Parathyroid adenoma (tissue), 2 donors: Measurements from ENCODE around the gene MYOM3.

ENCODE experiments used
- H2AFZ ChIP-seq: fragments of 300-600 bp; sonication (generic); one replicate; pipeline ENCODE4 v1.7.0; 2017; ENCODE audit warnings: antibody characterized with exemption, mild to moderate bottlenecking
- H3K27ac ChIP-seq: fragments of 300-600 bp; sonication (generic); one replicate; pipeline ENCODE4 v1.7.0; 2017
- H3K27me3 ChIP-seq: fragments of 300-600 bp; sonication (generic); one replicate; pipeline ENCODE4 v1.7.0; 2017; ENCODE audit warnings: low read length; ENCODE audit not compliant: control insufficient read depth, insufficient read depth
- H3K36me3 ChIP-seq: fragments of 300-600 bp; sonication (generic); one replicate; pipeline ENCODE4 v1.7.0; 2017; ENCODE audit warnings: low read length; ENCODE audit not compliant: control insufficient read depth, insufficient read depth
- H3K4me1 ChIP-seq: fragments of 300-600 bp; sonication (generic); one replicate; pipeline ENCODE4 v1.7.0; 2017; ENCODE audit warnings: control low read depth
- H3K4me2 ChIP-seq: fragments of 300-600 bp; sonication (generic); one replicate; pipeline ENCODE4 v1.7.0; 2017; ENCODE audit warnings: low read length
- H3K4me3 ChIP-seq: fragments of 300-600 bp; sonication (generic); one replicate; pipeline ENCODE4 v1.7.0; 2017; ENCODE audit warnings: low read depth, low read length
- H3K79me2 ChIP-seq: fragments of 300-600 bp; sonication (generic); one replicate; pipeline ENCODE4 v1.7.0; 2017; ENCODE audit warnings: control low read depth
- H3K9ac ChIP-seq: fragments of 300-600 bp; sonication (generic); one replicate; pipeline ENCODE4 v1.7.0; 2017; ENCODE audit warnings: mild to moderate bottlenecking
- H3K9me3 ChIP-seq: fragments of 300-600 bp; sonication (generic); one replicate; pipeline ENCODE4 v1.7.0; 2017; ENCODE audit warnings: low read length; ENCODE audit not compliant: control insufficient read depth
- TF ChIP-seq, protein P1 (sequence below): fragments of 300-600 bp; sonication (generic); IDR thresholded peaks from one replicate; pipeline ENCODE4 v1.7.0; 2017; ENCODE audit warnings: antibody characterized with exemption, mild to moderate bottlenecking
- donor health status: primary hyperparathyroidism.

Gene MYOM3

DNA sequence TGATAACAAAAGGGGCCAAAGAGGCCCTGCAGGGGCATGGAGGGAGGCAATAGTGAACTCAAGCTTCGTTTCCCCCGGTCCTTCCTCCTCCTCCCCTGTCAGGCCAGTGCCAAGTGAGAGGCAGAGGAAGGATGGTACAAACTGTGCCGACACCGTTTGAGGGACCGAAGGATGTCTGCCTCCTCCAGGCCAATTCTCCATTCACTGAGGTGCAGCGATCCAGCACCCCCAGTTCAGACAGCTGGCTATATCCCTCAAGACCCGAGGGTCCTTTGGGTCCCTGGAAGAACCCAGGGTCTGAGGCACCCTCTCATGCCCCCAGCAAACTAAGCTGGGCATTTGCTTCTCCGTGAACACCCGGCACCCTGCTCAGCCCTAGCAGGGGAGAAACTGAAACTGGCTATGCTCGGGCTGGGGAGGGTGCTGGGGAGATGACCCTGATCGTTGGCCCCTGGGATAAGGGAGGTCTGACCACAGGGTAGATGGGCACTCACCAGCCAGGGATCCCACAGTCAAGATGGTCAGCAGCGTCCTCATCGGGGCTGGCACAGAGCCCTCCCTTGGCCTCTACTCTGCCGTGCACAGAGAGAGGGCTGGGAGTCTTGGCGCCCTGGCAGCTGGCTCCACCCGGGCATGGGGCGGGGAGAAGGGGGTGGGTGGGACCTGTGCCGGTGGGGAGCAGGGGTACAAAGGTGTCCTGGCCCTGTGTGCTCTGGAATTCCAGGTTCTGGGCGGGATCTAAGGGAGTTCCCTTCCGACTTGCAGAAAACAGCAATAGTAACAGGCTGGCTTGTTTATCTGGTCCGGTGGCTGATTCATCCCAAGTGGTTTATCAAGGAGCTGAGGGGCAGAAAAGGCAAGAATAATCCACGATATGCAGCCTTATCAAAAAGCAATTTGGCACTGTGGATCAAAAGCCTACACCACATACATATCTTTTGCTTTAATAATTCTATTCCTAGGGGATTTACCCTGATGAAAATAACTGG lies 30.9 kb upstream of the MYOM3 start, which contains the start of gene IL22RA1:
TSS of gene IL22RA1 (minus strand) at position 595 of the 989 bp plus-strand sequence. CDS start at position 537, 58 bp downstream.
- TF ChIP-seq, protein P1, sequence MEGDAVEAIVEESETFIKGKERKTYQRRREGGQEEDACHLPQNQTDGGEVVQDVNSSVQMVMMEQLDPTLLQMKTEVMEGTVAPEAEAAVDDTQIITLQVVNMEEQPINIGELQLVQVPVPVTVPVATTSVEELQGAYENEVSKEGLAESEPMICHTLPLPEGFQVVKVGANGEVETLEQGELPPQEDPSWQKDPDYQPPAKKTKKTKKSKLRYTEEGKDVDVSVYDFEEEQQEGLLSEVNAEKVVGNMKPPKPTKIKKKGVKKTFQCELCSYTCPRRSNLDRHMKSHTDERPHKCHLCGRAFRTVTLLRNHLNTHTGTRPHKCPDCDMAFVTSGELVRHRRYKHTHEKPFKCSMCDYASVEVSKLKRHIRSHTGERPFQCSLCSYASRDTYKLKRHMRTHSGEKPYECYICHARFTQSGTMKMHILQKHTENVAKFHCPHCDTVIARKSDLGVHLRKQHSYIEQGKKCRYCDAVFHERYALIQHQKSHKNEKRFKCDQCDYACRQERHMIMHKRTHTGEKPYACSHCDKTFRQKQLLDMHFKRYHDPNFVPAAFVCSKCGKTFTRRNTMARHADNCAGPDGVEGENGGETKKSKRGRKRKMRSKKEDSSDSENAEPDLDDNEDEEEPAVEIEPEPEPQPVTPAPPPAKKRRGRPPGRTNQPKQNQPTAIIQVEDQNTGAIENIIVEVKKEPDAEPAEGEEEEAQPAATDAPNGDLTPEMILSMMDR: no peak

DNA sequence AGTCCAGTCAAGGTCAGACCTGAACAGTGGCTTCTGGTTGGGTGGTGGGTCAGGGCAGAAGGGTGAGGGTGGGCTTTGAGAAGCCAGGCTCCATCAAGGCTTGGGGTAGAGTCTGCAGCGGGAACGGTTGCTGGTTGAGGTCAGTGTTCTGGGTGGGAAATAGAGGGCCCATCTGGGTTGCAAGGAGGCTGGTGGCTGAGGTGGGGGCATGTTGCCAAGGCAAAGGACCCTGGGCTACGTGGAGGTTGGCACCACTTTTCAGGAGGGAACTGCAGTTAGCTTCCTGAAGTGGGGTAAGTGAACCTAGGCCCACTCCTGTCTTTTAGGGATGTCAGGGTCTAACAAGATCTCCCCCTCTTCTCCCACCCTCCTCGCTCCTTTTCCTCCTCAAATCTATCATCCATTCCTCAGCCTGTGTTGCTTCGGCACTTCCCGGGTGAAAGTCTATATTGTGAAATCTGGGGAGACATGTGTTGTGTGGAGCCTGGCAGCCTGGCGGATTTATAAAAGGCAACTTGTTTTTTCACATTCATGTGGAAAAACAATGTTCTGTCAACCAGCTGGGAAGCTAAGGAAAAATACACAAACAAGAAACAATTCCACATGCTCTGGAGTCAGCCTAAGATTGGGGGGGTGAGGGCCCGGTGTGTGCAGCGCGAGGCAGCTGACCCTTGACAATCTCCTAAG lies 29.5 kb upstream of the MYOM3 start:
- no peak overlapping the region for H3K27ac ChIP-seq
- H3K27me3 ChIP-seq: no peaks in the 10 kb centered on the region
- H2AFZ ChIP-seq: no peak overlapping the region
- H3K9me3 ChIP-seq: no peaks in the 10 kb centered on the region
- H3K79me2 ChIP-seq: no peaks in the 10 kb centered on the region
- H3K9ac ChIP-seq: no peak overlapping the region
- no peaks in the 10 kb centered on the region for H3K36me3 ChIP-seq
- no peaks in the 10 kb centered on the region for H3K4me1 ChIP-seq
- TF ChIP-seq, protein P1: no peak
- H3K4me3 ChIP-seq: no peak overlapping the region
- H3K4me2 ChIP-seq: no peak overlapping the region

More for the DNA sequence above, 30.9 kb upstream of the MYOM3 start, which contains the start of gene IL22RA1:
- H2AFZ ChIP-seq: peak within 1 kb of the TSS; percentile 25
- H3K36me3 ChIP-seq: no peaks in the 10 kb centered on the region
- no peaks in the 10 kb centered on the region for H3K4me1 ChIP-seq
- no peaks in the 10 kb centered on the region for H3K27me3 ChIP-seq
- H3K9me3 ChIP-seq: no peaks in the 10 kb centered on the region
- H3K4me2 ChIP-seq: no peak within 1 kb of the TSS
- no peak within 1 kb of the TSS for H3K27ac ChIP-seq
- no peak within 1 kb of the TSS for H3K9ac ChIP-seq
- no peak within 1 kb of the TSS for H3K4me3 ChIP-seq
- H3K79me2 ChIP-seq: no peaks in the 10 kb centered on the region

DNA sequence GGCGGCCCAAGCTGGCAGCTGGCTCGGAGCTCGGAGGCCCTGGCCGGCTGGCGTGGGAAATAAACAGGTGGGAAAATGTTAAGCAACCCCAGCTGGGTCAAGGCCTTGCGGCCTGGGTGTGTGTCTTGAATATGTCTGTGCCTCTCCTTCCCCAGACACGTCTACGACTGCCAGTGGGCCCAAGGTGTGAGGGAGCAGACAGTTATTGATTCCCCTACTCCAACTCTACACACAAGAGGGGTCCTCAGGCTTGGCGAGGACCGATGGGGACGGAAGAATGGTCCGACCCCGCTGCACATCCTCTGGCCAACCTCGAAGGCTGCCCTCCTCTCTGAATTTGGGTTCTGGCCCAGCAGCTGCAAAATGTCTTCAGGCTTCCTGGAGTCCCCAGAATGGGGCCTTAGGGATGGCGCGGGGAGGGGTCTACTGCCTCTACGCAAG lies 28.8 kb upstream of the MYOM3 start:
- H3K9me3 ChIP-seq: no peaks in the 10 kb centered on the region
- no peaks in the 10 kb centered on the region for H3K27me3 ChIP-seq

DNA sequence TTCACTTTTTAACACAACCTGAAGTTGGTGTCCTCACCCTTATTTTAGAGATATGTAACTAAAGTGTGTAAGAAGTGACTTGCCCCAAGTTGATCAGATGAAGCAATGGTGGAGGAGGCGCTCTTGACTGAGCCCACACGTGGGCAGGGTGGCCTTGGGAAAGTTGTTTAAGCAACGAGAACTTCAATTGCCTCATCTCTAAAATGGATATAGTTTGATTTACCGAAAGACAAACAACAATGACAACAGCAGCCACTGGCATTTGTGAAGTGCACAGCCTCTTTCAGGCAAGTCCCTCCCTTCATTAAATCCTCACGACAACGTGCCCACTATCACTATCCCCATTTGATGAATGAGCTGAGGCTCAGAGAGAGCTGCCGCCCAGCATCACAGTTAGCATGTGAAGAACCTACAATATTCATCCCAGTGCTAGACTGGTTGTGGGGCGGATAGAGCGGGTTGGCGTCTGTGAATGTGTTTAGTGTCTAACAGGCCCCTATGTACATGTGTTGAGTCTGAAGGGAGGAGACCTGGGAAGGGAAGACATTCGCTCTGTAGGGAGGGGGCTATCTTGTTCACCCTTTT lies 28.0 kb upstream of the MYOM3 start:
- no peak overlapping the region for H2AFZ ChIP-seq
- H3K4me3 ChIP-seq: no peak overlapping the region
- TF ChIP-seq, protein P1: no peak
- no peaks in the 10 kb centered on the region for H3K9me3 ChIP-seq
- H3K36me3 ChIP-seq: no peaks in the 10 kb centered on the region
- H3K4me2 ChIP-seq: no peak overlapping the region
- no peaks in the 10 kb centered on the region for H3K27me3 ChIP-seq
- H3K27ac ChIP-seq: no peak overlapping the region
- H3K9ac ChIP-seq: no peak overlapping the region
- H3K79me2 ChIP-seq: no peaks in the 10 kb centered on the region
- H3K4me1 ChIP-seq: no peaks in the 10 kb centered on the region

More for the DNA sequence above, 28.8 kb upstream of the MYOM3 start:
- Histone ChIP-seq H3K27ac (no peak overlapping the region), H3K9ac (no peak overlapping the region), H3K36me3 (no peaks in the 10 kb centered on the region), H3K79me2 (no peaks in the 10 kb centered on the region), H3K4me1 (no peaks in the 10 kb centered on the region), H3K4me2 (no peak overlapping the region), H3K4me3 (no peak overlapping the region), H2AFZ (no peak overlapping the region)
- TF ChIP-seq, protein P1: no peak
